Medulla oblongata (tissue), 1 donor: ENCODE results near the gene SPNS3.

Experiments
- DNase-seq: peaks from one replicate; pipeline ENCODE4 v3.0.0-alpha.2; 2015; ENCODE audit errors: extremely low spot score

Gene SPNS3

GRCh38 chr17:4509923-4510617, 76.3 kb downstream of the SPNS3 start:
- no peak for DNase-seq

- DNase-seq = peak; percentile 33
These were observed 76.8 kb downstream of the SPNS3 start for GRCh38 chr17:4510618-4510941.

- DNase-seq = peak; percentile 66
These were observed 77.6 kb downstream of the SPNS3 start for GRCh38 chr17:4511199-4511932.

- no peak for DNase-seq
These were observed 78.7 kb downstream of the SPNS3 start for GRCh38 chr17:4512156-4513112.

GRCh38 chr17:4513113-4514032, 79.6 kb downstream of the SPNS3 start:
- DNase-seq = no peak

- DNase-seq = no peak
These were observed 80.5 kb downstream of the SPNS3 start for GRCh38 chr17:4514206-4514605.

- no peak for DNase-seq
These were observed 81.0 kb downstream of the SPNS3 start for GRCh38 chr17:4514779-4515178.

GRCh38 chr17:4515501-4515900, 81.8 kb downstream of the SPNS3 start:
- no peak for DNase-seq

- DNase-seq = no peak
These were observed 83.0 kb downstream of the SPNS3 start for GRCh38 chr17:4516735-4517134.

GRCh38 chr17:4518901-4519300, 85.2 kb downstream of the SPNS3 start:
- DNase-seq = peak; percentile 50

GRCh38 chr17:4519361-4519788, 85.6 kb downstream of the SPNS3 start:
- DNase-seq = peak; percentile 62

- DNase-seq = no peak
These were observed 86.5 kb downstream of the SPNS3 start for GRCh38 chr17:4520060-4520893.

- DNase-seq = no peak
These were observed 87.3 kb downstream of the SPNS3 start for GRCh38 chr17:4520894-4521600.

- DNase-seq = no peak
These were observed 88.9 kb downstream of the SPNS3 start for GRCh38 chr17:4522661-4523060.

- DNase-seq = no peak
These were observed 90.2 kb downstream of the SPNS3 start for GRCh38 chr17:4523946-4524345.

GRCh38 chr17:4525691-4526397, 92.1 kb downstream of the SPNS3 start:
- no peak for DNase-seq

- DNase-seq = no peak
These were observed 93.4 kb downstream of the SPNS3 start for GRCh38 chr17:4527134-4527533.

GRCh38 chr17:4527566-4528125, 93.9 kb downstream of the SPNS3 start:
- no peak for DNase-seq
